NCI-H524 (cell line): ENCODE data around the gene TSPOAP1.
A peak's percentile ranks its signal among the peaks of the same experiment; 100 is the strongest.

Experiments
- DNase-seq, 2 experiments: peaks; one replicate each; lab custom pipeline; 2025; lab: John Stamatoyannopoulos, UW

Gene TSPOAP1

DNA sequence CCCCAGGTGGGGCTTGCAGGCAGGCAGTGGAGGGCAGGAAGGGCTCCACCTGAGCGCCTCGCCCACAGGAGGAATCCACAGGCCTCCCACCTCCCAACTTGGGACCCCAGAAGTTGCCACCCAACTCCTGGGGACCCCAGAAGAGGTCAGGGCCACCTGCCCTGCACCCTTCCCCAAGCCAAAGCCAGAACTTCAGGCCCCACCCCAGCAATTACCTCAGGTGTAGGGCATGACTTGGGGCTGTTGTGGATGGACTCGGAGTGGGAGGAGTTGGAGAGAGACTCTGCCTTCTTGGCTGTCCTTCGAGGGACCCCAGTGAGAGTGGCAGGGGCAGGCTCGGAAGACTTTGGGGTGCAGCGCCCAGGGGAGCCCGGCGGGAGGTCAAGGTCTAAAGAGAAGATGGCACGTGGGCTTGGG, 10.5 kb downstream of the TSPOAP1 start:
- DNase-seq, result no peak

DNA sequence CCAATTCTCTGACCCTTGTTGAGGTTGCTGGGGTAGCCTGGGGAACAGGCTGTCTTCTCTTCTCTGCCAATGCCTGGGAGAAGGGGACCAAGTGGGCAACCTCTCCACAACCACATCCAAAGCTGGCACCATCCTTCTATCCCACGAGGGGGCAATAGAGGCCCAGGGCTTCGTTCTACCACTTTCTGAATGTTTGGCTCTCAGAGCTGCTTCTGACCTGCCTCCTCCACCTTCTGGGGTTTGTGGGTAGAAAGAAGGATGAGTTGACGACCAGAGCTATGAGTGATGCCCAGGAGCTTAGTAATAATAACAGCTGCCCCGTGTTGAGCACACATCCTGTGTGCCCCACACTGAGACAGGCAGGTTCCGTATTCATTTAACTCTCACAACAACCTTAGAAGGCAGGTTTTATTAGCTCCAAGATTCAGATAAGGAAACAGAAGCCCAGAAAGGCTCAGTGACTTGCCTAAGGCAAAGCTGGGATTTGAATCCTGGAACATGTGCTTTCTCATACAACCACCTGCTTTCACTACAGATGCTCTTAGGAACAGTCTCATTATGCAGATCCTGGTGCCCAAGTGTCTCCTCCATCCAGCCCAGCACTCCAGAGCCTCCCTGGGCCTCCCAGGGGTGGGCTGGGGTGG, 11.1 kb downstream of the TSPOAP1 start:
- peak; percentile 66 to 78 for DNase-seq

DNA sequence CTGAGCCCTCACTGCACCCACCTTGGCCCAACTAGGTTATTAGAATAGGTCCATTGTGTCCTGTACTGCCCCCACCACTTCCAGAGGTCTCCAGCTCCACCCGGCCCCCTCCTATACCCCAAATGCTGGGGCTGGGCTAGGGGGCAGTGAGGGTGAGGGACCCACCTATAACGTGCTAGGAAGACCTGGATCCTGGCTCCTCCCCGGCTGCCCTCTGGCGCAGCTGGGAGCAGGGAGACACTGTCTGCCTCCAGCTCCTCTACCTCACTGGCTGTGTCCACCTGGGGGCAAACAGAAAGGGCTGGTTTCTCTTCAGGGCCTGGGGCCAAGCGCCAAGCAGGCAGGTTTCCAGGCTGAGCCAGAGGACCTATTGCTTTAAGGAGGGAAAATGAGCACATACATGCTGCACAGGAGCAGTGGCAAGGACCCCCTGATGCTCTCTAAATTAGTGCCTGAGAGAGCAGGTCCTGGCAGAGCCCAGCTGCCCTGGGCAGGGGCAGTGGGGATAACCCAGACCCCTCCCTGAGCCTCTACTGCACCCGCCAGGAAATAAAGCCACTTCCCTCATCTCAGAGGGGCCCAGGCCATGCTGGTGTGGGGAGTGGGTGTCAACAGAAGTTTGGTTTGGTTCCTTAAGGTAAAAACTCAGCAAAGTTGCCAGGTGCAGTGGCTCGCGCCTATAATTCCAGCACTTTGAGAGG, 12.2 kb downstream of the TSPOAP1 start:
- DNase-seq, result no peak

DNA sequence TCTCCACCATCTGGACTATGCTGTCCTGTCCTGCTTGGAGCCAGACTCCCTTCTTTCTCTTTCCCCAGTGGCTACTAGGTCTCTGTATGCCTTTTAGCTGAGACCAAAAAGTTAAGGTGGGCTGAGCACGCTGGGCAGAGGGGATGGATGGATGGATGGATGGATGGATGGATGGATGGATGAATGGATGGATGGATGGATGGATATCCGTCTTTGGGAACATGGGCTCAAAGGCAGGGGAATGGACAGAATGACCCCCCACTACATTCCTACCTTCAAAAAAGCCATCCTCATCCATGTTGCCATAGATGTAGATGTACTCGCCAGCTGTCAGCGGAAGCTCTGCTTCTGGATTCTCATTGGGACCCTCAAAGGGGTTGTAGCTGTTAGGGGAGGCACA, 12.8 kb downstream of the TSPOAP1 start:
- DNase-seq, result no peak

DNA sequence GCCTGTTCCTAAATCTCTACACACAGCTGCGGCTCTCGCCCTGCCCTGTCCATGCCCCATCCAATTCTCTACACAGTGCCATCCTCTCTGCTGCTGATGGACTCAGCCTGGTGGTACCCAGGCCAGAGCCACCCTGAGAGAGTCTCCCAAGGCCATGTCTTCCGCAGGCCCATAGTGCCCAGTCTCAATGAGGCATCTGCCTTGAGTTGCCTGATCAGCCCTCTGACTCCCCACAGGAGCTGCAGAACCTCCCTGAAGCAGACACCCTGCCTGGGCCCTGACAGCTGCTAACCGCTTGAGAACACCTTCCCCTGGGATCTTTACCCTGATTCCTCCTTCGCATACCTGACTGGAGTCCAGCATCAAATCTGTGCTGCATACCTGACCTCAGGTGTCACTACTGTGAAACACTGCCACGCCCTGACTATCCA, 13.3 kb downstream of the TSPOAP1 start:
- DNase-seq, result no peak

DNA sequence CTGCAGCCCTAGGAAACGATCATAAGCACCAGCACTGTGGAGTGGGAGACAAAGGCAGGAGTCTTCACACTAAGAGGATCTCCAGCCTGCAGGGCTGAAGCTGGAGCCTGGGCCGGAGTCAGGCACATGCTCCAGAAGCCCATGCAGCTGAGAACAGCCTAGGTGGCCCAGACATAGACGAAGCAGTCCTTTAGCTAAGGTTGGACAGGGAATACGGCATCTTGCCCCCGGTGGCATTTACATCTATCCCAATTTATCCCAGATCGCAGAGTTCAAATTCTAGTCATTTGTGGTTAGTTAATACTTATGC, 13.9 kb downstream of the TSPOAP1 start:
- no peak for DNase-seq

DNA sequence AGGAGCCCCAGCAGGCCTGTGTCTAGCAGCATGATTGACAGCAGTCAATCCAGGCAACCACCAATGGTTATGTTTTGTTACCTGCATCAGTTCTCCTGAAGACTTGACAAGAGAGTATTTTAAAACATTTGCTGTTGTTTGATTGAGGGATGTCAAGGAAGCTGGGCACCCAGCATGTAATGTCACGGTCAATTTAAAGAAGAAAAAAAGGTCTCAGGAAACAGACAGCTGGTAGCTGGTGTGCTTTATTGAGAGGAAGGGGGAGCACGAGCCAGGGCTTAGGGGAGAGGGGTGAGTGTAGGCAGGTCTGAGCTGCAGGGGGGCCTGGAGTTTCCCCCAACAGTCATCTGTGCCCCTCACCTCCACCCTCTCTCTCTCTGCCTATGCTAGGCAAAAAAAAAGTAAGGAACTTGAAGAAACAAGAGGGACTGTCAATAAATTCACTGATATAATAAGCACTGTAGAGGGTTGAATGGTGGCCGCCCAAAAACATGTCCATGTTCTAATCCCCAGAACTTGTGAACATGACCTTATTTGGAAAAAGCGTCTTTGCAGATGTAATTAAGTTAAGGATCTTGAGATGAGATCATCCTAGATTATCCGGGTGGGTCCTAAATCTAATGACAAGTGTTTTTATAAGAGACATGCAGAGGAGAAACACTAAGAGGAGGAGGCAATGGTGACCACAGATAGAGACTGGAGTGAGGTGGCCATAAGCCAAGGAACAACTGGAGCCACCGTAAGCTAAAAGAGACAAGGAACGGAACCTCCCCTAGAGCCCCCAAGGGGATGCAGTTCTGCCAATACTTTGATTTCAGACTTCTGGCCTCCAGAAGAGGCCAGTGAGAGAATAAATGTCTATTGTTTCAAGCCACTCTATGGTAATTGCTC, 14.5 kb downstream of the TSPOAP1 start:
- DNase-seq, result peak; percentile 79 to 87

DNA sequence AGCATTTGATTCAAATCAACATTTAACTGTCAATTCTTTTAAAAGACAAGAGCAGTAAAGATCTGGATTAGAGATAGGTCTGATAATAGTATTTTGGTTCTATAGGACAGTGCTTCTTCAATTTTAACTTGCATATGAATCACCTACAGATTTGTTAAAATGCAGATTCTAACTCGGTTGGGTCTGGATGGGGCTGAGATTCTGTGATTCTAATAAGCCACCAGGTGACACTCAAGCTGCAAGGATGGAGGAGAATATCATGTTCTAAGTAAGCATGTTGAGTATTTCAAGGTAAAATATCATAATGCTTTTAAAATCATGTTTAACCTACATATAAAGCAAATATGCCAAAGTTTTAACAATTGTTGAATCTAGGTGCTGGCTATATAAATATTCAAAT, 15.8 kb downstream of the TSPOAP1 start:
- peak in 1 of 2 experiments; percentile 50 for DNase-seq

DNA sequence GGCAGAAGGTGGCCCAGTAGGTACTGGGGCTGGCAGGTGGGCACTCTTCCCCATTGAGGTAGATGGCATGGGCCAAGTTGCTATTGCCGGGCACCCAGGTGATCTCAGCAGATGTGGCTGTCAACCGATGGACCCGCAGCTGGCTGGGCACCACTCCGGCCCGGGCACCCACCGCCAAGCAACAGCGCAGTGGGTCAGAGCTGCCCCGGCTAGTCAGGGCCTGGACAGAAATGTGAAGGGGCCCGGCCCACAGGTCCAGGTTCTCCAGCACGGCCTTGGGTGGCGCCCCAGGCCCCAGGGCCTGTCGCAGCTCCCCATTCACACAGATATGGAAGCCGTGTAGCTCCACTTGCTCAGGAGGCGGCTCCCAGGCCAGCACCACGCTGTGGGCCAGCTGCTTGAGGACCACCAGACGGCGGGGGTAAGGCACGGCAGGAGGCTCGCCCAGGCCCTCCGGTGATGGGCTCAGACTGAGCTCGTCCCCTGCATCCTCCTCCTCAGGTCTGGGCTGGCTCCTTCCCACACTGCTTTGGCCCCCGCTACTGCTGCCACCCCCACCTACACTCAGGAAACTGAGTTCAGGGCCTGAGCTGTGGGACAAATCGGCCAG, 16.5 kb downstream of the TSPOAP1 start:
- DNase-seq, result peak in 1 of 2 experiments; percentile 20

DNA sequence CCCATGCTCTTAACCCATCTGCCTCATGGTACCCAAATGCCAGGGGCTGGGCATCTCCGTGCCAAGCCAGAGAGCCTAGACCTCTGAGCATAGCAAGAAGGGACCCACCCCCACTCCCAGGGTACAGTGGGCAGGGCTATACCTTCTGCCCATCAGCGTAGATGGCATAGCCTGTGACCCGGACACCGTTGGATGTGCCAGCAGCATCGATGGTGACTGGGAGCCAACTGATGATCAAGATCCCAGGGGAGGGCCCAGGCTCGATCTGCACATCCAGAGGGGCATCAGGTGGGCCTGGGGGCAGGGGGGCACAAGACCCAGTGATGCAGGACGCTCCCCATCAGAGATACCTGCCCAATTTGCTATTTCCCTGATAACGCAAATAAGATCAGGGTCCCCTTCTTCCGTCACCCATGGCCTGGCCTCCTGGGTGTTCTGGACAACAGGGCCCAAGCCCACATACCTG, 17.1 kb downstream of the TSPOAP1 start:
- peak in 1 of 2 experiments; percentile 43 for DNase-seq

DNA sequence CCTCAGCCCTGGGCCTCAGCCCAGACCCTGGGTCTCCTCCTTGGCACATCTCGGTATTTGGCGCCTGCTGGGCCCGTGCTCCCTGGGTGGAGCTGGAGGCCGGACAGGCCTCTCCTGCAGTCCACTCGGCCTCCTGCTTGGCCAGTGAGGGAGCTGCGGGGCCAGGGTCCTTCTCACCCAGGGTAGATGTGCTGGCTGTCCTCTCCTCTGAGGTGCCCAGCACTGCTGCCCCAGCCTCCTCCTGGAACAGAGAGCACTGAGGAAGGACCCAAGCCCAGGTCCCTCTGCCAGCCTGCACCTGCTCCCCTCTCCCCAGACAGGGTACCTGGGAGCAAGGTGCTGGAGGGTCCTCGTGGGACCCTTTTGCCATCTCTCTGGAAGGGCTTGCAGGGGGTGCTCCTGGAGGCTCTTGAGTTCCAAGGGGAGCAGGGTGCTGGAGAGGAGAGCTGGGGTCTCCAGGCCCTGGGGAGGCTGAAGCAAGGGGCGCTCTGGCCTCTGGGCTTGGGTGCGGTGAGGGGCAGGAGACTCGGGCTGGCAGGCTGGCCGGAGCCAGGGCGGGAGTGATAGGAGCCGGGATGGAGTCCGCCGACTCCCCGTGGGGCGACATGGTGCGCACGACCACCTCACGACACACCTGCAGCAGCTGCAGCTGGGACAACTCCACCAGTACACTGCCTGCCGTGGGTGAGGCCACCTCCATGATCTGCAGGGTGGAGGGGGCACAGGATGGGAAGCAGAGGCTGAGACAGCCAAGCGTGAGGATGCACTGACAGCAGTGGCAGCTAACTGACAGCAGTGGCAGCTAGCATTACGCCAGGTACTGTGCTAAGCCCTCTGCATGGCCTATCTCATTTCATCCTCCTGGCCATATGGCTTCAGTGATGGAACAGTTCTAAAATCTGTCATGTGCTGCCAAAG, 17.8 kb downstream of the TSPOAP1 start:
- peak; percentile 83 to 95 for DNase-seq

DNA sequence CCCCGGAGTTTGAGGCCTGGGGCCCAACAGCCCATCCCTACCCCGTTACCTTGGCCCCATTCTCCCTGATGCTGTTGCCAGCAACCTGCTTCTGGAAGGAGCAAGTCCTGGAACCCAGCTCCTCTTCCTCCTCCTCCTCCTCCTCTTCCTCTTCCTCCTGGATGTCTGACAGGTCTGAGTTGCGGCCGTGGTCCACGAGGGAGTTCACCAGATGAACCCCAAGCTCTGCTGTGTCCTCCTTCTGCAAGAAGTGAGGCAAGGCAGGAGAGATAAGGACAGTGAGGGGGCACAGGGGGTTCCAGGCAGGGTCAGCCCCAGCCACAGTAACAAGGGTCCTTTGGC, 18.7 kb downstream of the TSPOAP1 start:
- no peak for DNase-seq

DNA sequence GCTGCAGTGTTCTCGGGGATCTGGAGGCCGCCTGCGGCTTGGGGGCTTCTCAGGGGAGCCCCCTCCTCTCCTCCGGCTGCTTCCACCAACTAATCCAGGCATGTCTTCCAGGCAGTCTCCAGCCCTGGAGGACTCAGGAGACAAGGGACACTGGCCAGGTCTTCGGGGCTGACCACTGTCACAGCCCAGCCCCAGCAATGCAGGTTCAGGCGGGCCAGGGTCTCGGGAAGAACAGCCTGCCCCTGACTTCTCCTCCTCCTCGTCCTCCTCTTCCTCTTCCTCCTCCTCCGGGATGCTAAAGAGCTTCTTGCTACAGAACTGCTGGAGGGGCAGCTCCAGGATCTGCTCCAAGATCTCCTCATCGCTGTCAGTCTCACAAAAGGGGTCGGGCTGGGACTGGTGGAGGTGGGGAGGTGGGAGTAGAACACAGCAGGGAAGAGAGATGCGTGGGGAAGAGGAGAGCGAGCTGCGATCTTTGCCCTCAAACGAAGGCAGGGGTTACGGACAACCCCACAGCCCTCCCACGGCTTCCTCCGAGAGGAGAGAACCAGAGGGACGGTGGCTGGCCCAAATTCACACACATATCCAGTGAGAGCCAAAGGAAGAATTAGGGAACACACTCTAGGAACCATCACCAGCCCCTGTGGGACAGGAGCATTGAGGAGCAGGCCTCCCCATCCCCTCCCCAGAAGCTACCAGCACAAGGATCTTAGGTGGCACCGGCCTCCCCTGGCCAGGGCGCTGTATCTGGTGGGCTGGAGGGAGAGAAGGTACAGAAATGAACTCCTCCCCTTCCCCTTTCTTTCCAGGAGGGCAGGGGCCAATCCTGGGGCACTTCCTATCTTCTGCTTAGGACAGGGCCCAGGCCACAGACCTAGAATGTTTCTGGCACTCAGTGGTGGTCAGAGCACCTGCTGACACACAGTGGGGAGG, 19.3 kb downstream of the TSPOAP1 start:
- DNase-seq, result no peak

DNA sequence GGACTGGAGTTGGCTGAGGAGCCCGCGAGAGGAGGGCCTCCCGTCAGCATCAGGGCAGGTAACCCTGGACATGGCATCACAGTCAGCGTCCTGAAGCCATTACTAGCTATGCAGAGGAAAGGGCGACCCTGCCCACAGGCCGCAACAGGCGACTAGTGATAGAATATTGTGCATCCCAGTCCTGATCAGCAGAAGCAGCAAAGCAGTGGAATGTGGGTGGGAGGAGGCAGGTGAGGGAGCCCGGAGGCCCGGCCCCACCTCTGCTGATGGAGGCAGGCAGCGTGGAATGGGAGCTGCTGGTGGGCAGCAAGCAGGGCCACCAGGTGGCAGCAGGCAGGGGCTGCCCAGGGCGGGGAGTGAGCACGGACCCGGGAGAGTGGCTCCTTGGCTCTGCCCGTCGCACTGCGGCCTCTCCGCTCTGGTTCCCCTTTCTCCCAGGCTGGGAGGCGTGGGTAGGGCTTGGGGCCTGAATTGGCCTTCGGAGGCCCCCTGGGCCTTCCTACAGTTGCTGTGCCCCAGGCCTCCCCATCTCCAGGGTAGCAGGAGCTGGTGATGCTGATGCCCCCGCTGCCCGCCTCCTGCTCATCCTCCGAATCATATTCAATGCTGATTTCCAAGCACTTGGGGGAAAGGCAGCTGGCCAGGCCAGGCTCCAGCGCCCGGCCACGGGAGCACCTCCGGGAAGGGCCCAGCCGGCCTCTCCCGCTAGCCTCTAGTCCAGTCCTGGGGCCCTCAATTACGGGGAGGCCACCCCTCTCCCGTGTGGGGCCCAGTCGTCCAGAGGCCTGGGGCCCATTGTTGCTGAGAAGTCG, 20.2 kb downstream of the TSPOAP1 start:
- no peak for DNase-seq

DNA sequence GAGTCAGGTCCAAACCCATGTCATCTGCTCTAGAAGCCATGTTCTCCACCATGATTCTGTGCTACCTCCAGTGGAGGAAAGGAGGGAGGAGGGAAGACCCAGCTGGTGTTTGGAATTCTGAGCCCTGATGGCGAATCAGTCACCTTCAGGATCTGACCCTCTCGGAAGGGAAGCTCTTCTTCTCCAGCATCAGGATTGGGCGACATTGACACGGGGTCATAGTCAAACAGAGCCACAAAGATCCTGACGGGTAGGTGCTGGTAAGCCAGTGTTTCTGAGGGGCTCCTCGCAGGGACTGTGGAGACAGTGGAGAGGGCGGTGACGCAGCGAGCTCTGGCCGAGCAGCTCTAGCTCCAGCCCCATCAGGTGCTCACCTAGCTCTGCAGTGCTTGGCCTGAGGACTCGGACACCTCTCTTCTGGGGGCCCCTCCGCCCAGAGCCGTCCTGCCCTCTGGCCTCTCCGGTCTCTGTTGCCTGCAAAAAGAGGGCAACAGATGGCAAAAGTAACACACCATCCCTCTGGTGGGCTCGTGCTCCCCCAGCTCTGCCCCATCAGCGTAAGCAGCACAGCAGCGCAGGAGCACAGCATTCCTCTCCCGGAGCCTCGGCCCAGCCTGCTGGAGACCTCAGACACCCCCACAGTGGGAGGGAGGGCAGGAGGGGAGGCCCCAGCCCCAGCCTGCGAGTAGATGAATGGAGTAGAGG, 21.0 kb downstream of the TSPOAP1 start:
- DNase-seq, result no peak

DNA sequence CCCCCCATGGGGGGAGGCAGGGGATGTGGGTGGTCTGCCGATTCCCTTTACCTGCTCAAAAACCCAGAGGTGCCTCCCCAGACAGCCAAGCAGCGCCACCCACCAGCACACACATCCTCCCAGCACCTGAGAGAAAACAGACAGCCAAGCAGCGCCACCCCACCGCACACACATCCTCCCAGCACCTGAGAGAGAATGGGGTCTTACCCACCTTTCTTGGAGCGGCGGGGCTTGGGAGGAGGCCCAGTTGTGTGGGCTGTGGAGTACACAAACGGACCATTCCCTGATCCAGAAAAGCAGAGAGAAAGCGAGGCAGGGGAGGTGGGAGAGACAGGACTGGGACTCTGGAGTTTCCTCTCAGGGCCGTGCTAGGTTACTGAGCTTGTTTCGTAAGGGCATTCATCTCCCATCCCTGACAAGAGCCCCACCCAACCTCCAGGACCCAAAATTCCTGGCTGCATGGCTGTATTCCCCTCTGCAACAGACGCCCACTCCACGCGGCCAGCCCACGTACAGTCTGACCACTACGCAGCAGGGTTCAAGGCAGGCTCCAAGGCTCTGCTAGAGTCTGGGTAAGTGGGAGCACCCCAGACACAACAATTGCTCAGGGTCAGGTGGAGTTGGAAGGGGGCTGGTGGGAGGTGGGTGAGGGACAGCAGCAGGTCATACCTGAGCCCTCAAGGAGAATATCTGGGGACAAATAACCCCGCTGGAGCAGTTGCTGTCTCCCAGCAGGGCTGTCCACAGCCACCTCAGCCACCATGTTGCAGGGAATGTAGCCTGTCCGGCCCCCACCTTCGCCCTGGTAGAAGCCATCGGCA, 22.3 kb downstream of the TSPOAP1 start:
- no peak for DNase-seq

DNA sequence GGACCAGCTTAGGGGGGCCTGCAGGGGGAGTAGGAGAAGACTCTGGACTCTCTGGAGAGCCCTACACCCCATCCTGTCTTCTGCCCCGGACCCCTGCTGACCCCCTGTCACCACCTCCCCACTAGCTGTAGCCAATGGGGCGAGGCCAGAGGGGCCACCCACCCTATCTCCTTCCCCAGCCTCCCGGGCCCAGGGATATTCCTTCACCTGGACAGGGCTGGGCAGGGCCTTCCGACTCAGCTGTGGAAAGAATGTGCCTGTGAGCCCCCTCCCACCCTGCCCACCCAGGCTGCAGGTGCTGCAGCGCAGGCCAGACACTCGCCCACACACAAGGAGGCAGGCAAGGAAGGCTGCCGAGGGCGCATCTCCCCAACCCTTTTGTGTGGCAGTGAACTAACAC, 23.0 kb downstream of the TSPOAP1 start:
- no peak for DNase-seq
